ENCODE results near the gene QPRT.
A peak's percentile ranks its signal among the peaks of the same experiment; 100 is the strongest.
"Not testable (repeated sequence)": the region's sequence is repeated elsewhere in the genome, so short reads cannot be mapped to it uniquely, and the experiment has no call there.

The QPRT gene

DNA sequence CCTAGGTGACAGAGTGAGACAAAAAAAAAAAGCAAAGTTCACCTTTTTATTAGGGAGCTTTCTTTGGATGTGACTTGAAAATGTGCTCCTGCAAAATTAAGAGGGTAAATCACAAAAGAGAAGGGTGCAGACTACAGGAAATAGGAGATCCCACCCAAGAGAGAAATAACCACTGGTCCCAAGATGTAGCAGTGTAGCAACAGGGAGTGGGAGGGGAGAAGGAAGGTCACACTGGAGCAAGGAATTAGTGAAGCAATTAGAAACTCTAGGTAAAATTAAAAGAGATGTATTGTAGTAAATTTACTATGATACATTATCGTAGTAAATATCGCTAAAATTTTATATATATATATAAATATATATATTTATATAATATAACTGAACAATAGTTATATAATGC lies 28.2 kb upstream of the QPRT start:
- Mint-ChIP-seq H3K9me3 (no peaks in the 10 kb centered on the region), H3K4me1 (peaks cover 54% of the 10 kb centered on the region), H3K27me3 (ENCODE audit: low read depth, poor library complexity) (no peaks in the 10 kb centered on the region), H3K36me3 (ENCODE audit: low read depth) (no peaks in the 10 kb centered on the region), H3K27ac (no peak overlapping the region), H3K4me3 (no peak overlapping the region)
- DNase-seq: no peak
- TF ChIP-seq, protein P1, sequence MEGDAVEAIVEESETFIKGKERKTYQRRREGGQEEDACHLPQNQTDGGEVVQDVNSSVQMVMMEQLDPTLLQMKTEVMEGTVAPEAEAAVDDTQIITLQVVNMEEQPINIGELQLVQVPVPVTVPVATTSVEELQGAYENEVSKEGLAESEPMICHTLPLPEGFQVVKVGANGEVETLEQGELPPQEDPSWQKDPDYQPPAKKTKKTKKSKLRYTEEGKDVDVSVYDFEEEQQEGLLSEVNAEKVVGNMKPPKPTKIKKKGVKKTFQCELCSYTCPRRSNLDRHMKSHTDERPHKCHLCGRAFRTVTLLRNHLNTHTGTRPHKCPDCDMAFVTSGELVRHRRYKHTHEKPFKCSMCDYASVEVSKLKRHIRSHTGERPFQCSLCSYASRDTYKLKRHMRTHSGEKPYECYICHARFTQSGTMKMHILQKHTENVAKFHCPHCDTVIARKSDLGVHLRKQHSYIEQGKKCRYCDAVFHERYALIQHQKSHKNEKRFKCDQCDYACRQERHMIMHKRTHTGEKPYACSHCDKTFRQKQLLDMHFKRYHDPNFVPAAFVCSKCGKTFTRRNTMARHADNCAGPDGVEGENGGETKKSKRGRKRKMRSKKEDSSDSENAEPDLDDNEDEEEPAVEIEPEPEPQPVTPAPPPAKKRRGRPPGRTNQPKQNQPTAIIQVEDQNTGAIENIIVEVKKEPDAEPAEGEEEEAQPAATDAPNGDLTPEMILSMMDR (IDR thresholded peaks at IDR 0.05): no peak

DNA sequence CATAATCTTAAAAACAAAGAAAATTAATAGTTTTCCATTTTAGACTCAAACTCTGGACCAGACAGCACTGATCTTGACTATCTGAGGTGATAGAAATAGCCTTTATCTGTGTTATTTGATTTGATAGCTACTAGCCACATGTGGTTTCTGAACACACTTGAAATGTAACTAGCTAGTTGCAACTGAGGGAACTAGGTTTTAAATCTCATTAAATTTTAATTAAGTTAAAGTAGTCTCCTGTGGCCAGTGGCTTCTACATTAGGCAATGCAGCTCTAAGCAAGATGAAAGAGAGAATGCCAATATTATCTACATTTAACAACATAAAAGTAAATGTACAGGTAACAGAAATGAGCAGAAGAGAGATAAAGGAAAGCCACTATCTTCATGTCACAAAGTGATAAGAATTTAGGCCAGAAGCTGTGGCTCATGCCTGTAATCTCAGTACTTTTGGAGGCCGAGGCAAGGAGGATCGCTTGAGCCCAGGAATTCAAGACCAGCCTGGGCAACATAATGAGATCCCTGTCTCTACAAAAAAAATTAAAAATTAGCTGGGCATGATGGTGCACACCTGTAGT lies 27.1 kb upstream of the QPRT start:
- peaks cover 56% of the 10 kb centered on the region for H3K4me1 Mint-ChIP-seq
- H3K27ac Mint-ChIP-seq: peak overlapping the region; percentile 57
- no peak overlapping the region for H3K4me3 Mint-ChIP-seq

DNA sequence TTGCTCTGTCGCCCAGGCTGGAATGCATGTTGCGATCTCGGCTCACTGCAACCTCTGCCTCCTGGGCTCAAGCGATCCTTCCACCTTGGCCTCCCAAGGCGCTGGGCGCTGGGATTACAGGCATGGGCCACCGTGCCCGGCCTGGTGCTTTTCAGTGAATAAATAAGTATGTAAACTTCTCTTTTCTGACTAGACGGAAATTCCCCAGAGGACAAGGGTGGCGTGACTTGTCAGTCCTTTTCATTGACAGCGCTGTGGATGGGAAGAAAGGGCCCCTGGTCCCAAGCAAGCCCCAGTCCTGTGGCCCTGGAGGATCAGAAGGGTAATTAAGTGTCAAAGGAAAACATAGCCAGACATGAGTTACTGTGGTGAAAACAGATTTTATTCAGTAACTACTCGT lies 25.5 kb upstream of the QPRT start:
- Mint-ChIP-seq H3K9me3 (no peaks in the 10 kb centered on the region), H3K4me3 (no peak overlapping the region), H3K36me3 (ENCODE audit: low read depth) (no peaks in the 10 kb centered on the region), H3K27me3 (ENCODE audit: low read depth, poor library complexity) (peaks cover 4% of the 10 kb centered on the region), H3K27ac (peak overlapping the region; percentile 91), H3K4me1 (peaks cover 57% of the 10 kb centered on the region)
- DNase-seq: no peak
- TF ChIP-seq, protein P1 (IDR thresholded peaks at IDR 0.05): no peak

More for the DNA sequence above, 27.1 kb upstream of the QPRT start:
- no peak for DNase-seq
- Mint-ChIP-seq H3K9me3 (no peaks in the 10 kb centered on the region), H3K27me3 (ENCODE audit: low read depth, poor library complexity) (no peaks in the 10 kb centered on the region), H3K36me3 (ENCODE audit: low read depth) (no peaks in the 10 kb centered on the region)
- TF ChIP-seq, protein P1 (IDR thresholded peaks at IDR 0.05): no peak

DNA sequence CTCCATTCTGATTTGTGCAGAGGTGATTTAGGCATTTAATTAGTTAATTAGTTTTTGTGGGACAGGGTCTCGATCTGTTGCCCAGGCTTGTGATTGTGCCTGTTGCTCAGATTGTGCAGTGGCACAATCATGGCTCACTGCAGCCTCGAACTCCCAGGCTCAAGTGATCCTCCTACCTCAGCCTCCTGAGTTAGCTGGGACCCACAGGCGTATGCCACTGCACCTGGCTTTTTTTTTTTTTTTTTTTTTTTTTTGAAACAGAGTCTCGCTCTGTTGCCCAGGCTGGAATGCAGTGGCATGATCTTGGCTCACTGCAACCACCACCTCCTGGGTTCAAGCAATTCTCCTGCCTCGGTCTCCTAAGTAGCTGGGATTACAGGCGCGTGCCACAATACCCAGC lies 25.1 kb upstream of the QPRT start:
- Mint-ChIP-seq H3K4me1 (peaks cover 56% of the 10 kb centered on the region), H3K27ac (peak overlapping the region; percentile 91)
- not testable (repeated sequence) for H3K4me3 Mint-ChIP-seq; DNase-seq; H3K9me3 Mint-ChIP-seq; H3K36me3 Mint-ChIP-seq (ENCODE audit: low read depth); H3K27me3 Mint-ChIP-seq (ENCODE audit: low read depth, poor library complexity)

DNA sequence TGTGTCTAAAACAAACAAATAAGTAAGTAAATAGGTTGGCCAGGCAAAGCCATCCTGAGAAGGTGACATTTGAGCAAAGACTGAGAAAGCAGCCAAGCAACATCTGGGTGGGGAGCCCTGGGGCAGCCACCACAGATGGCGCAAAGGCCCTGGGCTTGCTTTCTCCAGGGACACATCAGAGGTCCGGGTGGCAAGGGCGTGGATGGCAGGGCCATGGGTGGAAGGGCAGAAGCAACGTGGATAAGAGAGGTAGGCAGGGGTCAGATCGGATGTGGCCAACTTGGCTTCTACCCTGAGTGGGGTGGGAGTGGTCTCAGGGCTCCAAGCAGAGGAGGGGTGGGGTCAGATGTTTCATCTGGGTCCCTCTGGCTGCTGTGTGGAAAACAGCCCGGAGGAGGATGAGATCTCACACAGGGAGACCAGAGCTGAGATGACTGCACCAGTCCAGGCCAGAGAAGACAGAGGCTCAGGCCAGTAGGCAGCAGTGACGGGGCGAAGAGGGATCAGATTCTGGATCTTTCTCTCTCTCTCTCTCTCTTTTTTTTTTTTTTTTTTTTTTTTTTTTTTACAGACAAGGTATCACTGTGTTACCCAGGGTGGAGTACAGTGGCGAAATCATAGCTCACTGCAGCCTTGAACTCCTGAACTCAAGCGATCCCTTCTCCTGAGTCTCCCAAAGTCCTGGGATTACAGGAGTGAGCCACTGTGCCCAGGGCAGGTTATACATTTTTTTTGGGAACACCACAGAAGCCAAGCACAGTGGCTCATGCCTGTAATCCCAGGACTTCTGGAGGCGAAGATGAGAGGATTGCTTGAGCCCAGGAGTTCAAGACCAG lies 22.1 kb upstream of the QPRT start:
- Mint-ChIP-seq H3K27me3 (ENCODE audit: low read depth, poor library complexity) (peaks cover 7% of the 10 kb centered on the region), H3K4me3 (no peak overlapping the region), H3K27ac (no peak overlapping the region), H3K36me3 (ENCODE audit: low read depth) (no peaks in the 10 kb centered on the region), H3K4me1 (peaks cover 31% of the 10 kb centered on the region), H3K9me3 (no peaks in the 10 kb centered on the region)
- DNase-seq: no peak
- TF ChIP-seq, protein P1 (IDR thresholded peaks at IDR 0.05): no peak

DNA sequence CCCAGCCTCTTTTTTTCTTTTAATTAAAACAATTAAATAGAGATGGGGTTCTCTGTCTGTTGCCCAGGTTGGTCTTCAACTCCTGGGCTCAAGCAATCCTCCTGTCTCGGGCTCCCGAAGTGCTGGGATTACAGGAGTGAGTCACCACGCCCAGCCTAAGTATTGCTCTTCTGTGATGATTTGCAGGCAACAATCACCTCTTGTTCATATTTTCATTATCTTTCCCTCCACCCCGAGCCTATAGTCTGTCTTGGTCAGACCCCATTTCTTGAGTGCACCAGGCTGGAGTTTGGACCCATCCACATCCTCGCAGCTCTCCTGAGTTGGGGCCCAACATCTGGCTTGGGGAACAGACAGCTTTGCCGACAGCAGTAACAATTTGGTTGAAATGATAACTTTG lies 20.3 kb upstream of the QPRT start:
- H3K36me3 Mint-ChIP-seq (ENCODE audit: low read depth): no peaks in the 10 kb centered on the region
- H3K4me1 Mint-ChIP-seq: peaks cover 38% of the 10 kb centered on the region
- H3K27me3 Mint-ChIP-seq (ENCODE audit: low read depth, poor library complexity): peaks cover 7% of the 10 kb centered on the region
- TF ChIP-seq, protein P1 (IDR thresholded peaks at IDR 0.05): no peak
- no peak for DNase-seq
- no peaks in the 10 kb centered on the region for H3K9me3 Mint-ChIP-seq
- H3K4me3 Mint-ChIP-seq: no peak overlapping the region
- no peak overlapping the region for H3K27ac Mint-ChIP-seq
